HepG2 (cell line): ENCODE measurements around the gene PPP3CB. TPM values are rescaled to one million over a fixed set of nuclear protein-coding genes. Genes with fewer than 3 reads are reported as not detected.
A peak's percentile ranks its signal among the peaks of the same experiment; 100 is the strongest.

Experiments used
- AFF4 ChIP-seq: sonication (generic); formaldehyde crosslinking; IDR thresholded peaks from 2 replicates; pipeline ENCODE4 v1.4.0; 2020; ENCODE audit warnings: missing genetic modification reagents
- AHR ChIP-seq: IDR thresholded peaks from 2 replicates; pipeline ENCODE4 v1.6.1; 2018; ENCODE audit warnings: missing genetic modification reagents, missing compliant biosample characterization
- ATF7-NPFF ChIP-seq: sonication (generic); formaldehyde crosslinking; IDR thresholded peaks from 2 replicates; pipeline ENCODE4 v1.8.1; 2023; ENCODE audit warnings: mild to moderate bottlenecking, low read depth, missing genetic modification reagents, moderate library complexity
- CERS6 ChIP-seq: sonication (generic); formaldehyde crosslinking; IDR thresholded peaks from 2 replicates; pipeline ENCODE4 v1.5.0; 2020; ENCODE audit warnings: missing genetic modification reagents
- EED ChIP-seq: sonication (generic); formaldehyde crosslinking; IDR thresholded peaks from 2 replicates; pipeline ENCODE4 v1.5.0; 2020; ENCODE audit warnings: mild to moderate bottlenecking, missing genetic modification reagents
- KDM4B ChIP-seq: sonication (generic); formaldehyde crosslinking; IDR thresholded peaks from 2 replicates; pipeline ENCODE4 v1.4.0; 2020; ENCODE audit warnings: missing genetic modification reagents
- MNT ChIP-seq: fragments of 450-650 bp; IDR thresholded peaks from 2 replicates; pipeline ENCODE4 v1.6.1; 2016
- RFX1 ChIP-seq: fragments of 450-650 bp; IDR thresholded peaks from 2 replicates; pipeline ENCODE4 v1.6.1; 2017
- RFX5 ChIP-seq: IDR thresholded peaks from 2 replicates; pipeline ENCODE4 v1.6.1; 2011; ENCODE audit warnings: low read depth, low read length, improper control_type of control experiment
- SNAPC5 ChIP-seq: sonication (generic); formaldehyde crosslinking; IDR thresholded peaks from 2 replicates; pipeline ENCODE4 v1.8.1; 2023; ENCODE audit warnings: mild to moderate bottlenecking, missing genetic modification reagents, borderline replicate concordance
- TEF ChIP-seq: sonication (generic); formaldehyde crosslinking; IDR thresholded peaks from 2 replicates; pipeline ENCODE4 v1.5.0; 2020; ENCODE audit warnings: missing genetic modification reagents
- ZFAT ChIP-seq: sonication (generic); formaldehyde crosslinking; conservative IDR thresholded peaks from 2 replicates; pipeline ENCODE4 v1.8.1; 2023; ENCODE audit warnings: missing genetic modification reagents, inconsistent platforms
- ZFP36 ChIP-seq: fragments of 150-350 bp; IDR thresholded peaks from 2 replicates; pipeline ENCODE4 v1.6.1; 2018; ENCODE audit warnings: borderline replicate concordance, low read length, low read depth; ENCODE audit not compliant: partially characterized antibody
- ZNF205 ChIP-seq: IDR thresholded peaks from 2 replicates; pipeline ENCODE4 v1.6.1; 2018; ENCODE audit warnings: missing biosample characterization, missing genetic modification reagents
- ZNF3 ChIP-seq: IDR thresholded peaks from 2 replicates; pipeline ENCODE4 v1.7.0; 2017; ENCODE audit warnings: inconsistent platforms
- ZNF317 ChIP-seq: sonication (generic); formaldehyde crosslinking; IDR thresholded peaks from 2 replicates; pipeline ENCODE4 v1.5.0; 2020; ENCODE audit warnings: mild to moderate bottlenecking, missing genetic modification reagents
- ZNF44 ChIP-seq: sonication (generic); formaldehyde crosslinking; IDR thresholded peaks from 2 replicates; pipeline ENCODE4 v1.5.1; 2020; ENCODE audit warnings: mild to moderate bottlenecking, missing genetic modification reagents
- ZNF546 ChIP-seq: sonication (generic); formaldehyde crosslinking; conservative IDR thresholded peaks from 2 replicates; pipeline ENCODE4 v1.8.1; 2023; ENCODE audit warnings: mild to moderate bottlenecking, missing genetic modification reagents
- ZNF549 ChIP-seq: sonication (generic); formaldehyde crosslinking; IDR thresholded peaks from 2 replicates; pipeline ENCODE4 v1.5.0; 2020; ENCODE audit warnings: missing genetic modification reagents
- ZNF7 ChIP-seq: IDR thresholded peaks from 2 replicates; pipeline ENCODE4 v1.6.1; 2016; ENCODE audit warnings: missing biosample characterization, missing genetic modification reagents
- ZNF710 ChIP-seq: sonication (generic); formaldehyde crosslinking; IDR thresholded peaks from 2 replicates; pipeline ENCODE4 v1.5.0; 2020; ENCODE audit warnings: mild to moderate bottlenecking, missing genetic modification reagents, borderline replicate concordance
- ZNF891 ChIP-seq: sonication (generic); formaldehyde crosslinking; IDR thresholded peaks from 2 replicates; pipeline ENCODE4 v1.5.0; 2020; ENCODE audit warnings: mild to moderate bottlenecking, missing genetic modification reagents
- polyA plus RNA-seq, 8 experiments: library from polyadenylated mRNA; depleted of rRNA in 3 of 8; stranded (reverse) in 7 of 8; unstranded in 1 of 8; fragments of >200 nt; fragmentation: Illumina TruSeq in 4 of 8; extraction: Trizol in 4 of 8; gene quantifications; 2 replicates each; pipeline versions ENCODE4 v1.2.1 to v1.2.3, GENCODE V29; 2011 to 2016; ENCODE audit warnings: low read depth in 4 of 8, missing spikeins in 1 of 8, mixed read lengths in 1 of 8; ENCODE audit not compliant: insufficient read depth in 1 of 8
- total RNA-seq, 5 experiments: library from RNA; depleted of rRNA; stranded (reverse); fragments of >200 nt; fragmentation: Illumina TruSeq; extraction: Trizol; gene quantifications; 2 replicates each; pipeline ENCODE4 v1.2.3, GENCODE V29; 2016; ENCODE audit warnings: low read depth in 1 of 5

PPP3CB gene
- total and polyA plus RNA-seq, 2 of the 13 experiments (the other 11 are each of a cell fraction or from before 2014, with no cell fraction given) = 8.7 to 11.4 TPM

GRCh38 chr10:73413528-73414229 lies 82.1 kb downstream of the PPP3CB start, which contains the start of gene ANXA7 (continued):
- TF ChIP-seq AFF4 (CRISPR knock-in tag) (no peak), ZNF891 (CRISPR knock-in tag) (peak; percentile 88; the same call in 1 of the 2 replicates), ZNF710 (CRISPR knock-in tag) (no peak; the same call in 1 of the 2 replicates), EED (CRISPR knock-in tag) (no peak), ZNF44 (CRISPR knock-in tag) (no peak), SNAPC5 (CRISPR knock-in tag) (no peak), ZFAT (CRISPR knock-in tag) (no peak), RFX1 (no peak), ZNF317 (CRISPR knock-in tag) (peak; percentile 74; the same call in 1 of the 2 replicates), TEF (no peak), ZFP36 (no peak), CERS6 (CRISPR knock-in tag) (no peak), ATF7-NPFF (CRISPR knock-in tag) (peak; percentile 71; the same call in 1 of the 2 replicates), ZNF549 (no peak), MNT (no peak), ZNF546 (CRISPR knock-in tag) (peak; percentile 58; the same call in 1 of the 2 replicates), ZNF7 (CRISPR knock-in tag) (no peak), RFX5 (no peak), AHR (peak; percentile 93; the same call in 1 of the 2 replicates), KDM4B (CRISPR knock-in tag) (peak; percentile 33; the same call in 1 of the 2 replicates), ZNF3 (CRISPR knock-in tag) (no peak), ZNF205 (0 out of 2 replicates have a peak, but pooled peaks have one; percentile 41)
